Measurements from ENCODE around the gene GRB14. TPM values are rescaled to one million over a fixed set of nuclear protein-coding genes. Genes with fewer than 3 reads are reported as not detected.

Gene GRB14
- 4.9 and 5.3 TPM in 2 replicates for total RNA-seq

GRCh38 chr2:164620873-164621763 lies at the start of gene GRB14:
TSS of gene GRB14 (minus strand) at chr2:164621482. CDS start at chr2:164621309, 173 bp downstream.

Other genes with a start within 250 kb of the GRB14 start
- gene COBLL1, start 220.3 kb upstream of the GRB14 start, total RNA-seq: 6.7 and 10.4 TPM in 2 replicates

All from tracheal epithelial cell (primary cell).